ENCODE measurements around the gene LGMN. TPM values are rescaled to one million over a fixed set of nuclear protein-coding genes. Genes with fewer than 3 reads are reported as not detected.

The LGMN gene
- total and polyA plus RNA-seq, 2 of the 8 experiments (the other 6 are each of a cell fraction or from before 2014, with no cell fraction given), result 57.4 to 83.4 TPM

- no peak for TF ChIP-seq POLR2A (IDR thresholded peaks at IDR 0.05; ENCODE audit: control extremely low read depth in 1 of 2, low read depth in 2 of 2, low read length in 2 of 2)
- no peak for TF ChIP-seq KDM1A (IDR thresholded peaks at IDR 0.05; ENCODE audit: borderline replicate concordance, low read length)
These were observed 52.9 kb downstream of the LGMN start (continued) for GRCh38 chr14:92695562-92695961.

Data from H1 (cell line).